Ramos (cell line): ENCODE measurements around the gene SDHAF2.
"Not testable (repeated sequence)": the region's sequence is repeated elsewhere in the genome, so short reads cannot be mapped to it uniquely, and the experiment has no call there.

ENCODE experiments used
- in situ Hi-C: fragments of 300-500 bp; cut with MboI; formaldehyde crosslinking; loops from one replicate; pipeline ENCODE4 v1.14.3; 2022; ENCODE audit warnings: low sequenced_read_pairs; ENCODE audit not compliant: unreplicated experiment

Gene SDHAF2

DNA sequence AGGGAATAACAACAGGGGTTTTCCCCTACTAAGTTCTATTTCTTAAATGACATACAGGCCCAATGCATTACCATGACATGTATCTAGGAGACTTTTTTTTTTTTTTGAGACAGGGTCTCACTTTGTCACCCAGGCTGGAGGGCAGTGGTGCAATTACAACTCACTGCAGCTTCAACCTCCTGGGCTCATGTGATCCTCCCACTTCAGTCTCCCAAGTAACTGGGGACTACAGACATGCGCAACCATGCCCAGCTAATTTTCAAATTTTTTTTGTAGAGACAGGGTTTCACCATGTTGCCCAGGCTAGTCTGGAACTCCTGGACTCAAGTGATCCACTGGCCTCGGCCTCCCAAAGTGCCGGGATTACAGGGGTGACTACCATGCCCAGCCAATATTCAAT is 7.7 kb upstream of the SDHAF2 start:
- in situ Hi-C loops = no loop called here

DNA sequence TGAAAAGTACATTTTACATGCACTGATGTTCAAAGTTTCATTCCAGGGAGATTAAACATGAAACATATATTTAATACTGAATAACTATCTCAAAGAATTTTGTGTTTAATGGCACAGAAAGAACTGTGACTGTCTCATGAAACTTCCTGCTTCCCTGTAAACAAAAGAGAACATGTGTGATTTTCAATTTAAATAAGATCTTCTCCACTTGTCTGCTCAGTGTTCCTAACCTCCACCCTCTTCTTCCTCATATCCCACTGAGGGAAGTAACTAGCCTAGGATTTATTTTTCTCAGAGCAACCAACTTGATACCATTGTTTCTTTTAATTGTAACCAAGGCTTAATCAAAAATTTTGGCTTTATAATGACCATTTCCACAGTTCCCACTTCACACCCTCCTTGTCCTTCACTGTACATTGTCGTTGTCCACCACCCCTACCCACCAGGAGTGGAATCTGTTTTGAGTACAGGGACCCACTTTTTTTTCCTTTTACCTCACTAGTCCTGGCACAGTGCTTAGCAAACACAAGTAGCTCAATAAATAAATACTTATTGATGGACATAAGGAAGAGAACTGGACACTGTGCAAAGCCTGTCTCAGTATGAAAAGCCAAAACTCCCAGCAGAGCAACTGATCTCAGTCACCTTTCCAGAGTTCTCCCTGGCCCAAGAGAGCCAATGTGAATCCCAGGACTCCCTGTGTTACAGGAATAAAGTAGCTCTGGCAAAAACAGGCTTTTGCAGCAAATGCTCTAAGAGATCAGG is 4.4 kb upstream of the SDHAF2 start:
- in situ Hi-C loops = no loop called here

DNA sequence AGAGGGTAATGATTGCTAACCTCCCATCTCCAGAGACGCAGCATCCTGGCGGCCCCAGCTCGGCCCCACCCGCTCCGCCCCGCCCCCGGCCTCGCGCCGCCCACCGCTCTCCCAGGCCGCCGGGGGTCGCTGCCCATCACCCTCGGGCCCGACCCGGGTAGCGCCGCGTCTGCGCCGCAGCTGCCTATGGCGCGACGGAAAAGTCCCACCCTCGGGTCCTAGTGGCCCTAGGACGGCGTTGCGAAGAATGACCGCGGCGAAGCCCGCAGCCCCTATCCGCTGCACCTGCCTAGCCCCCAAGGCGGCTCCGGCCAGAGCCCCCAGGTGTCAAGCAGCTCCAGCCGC is 606 bp upstream of the SDHAF2 start:
- in situ Hi-C loops = no loop called here

DNA sequence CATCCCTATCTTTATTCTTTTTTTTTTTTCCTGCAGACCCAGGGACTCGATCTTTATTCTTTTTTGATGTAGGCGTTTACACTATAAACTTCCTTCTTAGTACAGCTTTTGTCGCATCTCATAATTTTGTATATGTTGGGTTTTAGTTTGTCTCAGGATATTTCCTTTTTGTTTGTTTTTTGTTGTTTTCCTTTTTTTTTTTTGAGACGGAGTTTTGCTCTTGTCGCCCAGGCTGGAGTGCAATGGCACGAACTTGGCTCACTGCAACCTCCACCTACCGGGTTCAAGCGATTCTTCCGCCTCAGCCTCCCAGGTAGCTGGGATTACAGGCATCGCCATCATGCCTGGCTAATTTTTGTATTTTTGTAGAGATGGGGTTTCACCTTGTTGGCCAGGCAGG is 915 bp downstream of the SDHAF2 start:
- in situ Hi-C loops = not testable (repeated sequence)

DNA sequence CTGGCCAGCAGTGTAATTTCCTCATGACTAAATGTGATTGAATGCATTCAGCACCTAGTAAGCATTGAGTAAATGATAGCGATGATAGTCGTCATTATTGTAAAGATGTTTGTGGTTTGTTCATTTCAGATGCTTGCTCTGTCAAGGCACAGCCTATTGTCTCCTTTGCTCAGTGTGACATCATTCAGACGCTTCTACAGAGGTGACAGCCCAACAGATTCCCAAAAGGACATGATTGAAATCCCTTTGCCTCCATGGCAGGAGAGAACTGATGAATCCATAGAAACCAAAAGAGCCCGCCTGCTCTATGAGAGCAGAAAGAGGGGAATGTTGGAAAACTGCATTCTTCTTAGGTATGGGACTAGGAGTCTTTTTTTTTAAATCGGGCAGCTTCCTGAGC is 7.6 kb downstream of the SDHAF2 start:
- in situ Hi-C loops = no loop called here

DNA sequence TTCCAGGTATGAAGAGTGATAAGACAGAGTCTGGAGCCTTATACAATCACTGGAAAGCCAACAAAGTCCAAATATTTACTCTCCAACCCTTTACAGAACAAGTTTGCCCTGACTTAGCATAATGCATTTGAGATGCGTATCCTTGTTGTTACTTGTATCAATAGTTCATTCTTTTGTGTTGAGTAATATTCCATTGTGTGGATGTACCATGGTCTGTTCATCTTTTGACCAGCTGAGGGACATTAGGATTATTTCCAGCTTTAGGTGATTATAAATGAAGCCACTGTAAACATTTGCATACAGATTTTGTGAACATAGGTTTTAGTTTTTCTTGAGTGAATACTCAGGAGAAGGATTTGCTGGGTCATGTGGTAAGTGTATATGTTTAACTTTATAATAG is 9.7 kb downstream of the SDHAF2 start:
- in situ Hi-C loops = no loop called here

DNA sequence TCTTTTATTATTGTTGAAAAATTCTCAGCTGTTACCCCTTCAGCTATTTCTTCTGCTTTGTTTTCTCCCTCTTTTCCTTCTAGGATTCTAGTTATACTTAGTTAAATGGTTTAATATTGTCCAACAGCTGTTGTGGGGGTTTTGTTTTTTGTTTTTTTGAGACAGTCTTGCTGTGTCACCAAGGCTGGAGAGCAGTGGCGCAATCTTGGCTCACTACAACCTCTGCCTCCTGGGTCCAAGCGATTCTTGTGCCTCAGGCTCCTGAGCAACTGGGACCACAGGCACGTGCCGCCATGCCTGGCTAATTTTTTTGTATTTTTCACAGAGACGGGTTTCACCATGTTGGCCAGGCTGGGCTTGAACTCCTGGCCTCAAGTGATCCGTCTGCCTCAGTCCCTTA is 12.7 kb downstream of the SDHAF2 start:
- in situ Hi-C loops = no loop called here

DNA sequence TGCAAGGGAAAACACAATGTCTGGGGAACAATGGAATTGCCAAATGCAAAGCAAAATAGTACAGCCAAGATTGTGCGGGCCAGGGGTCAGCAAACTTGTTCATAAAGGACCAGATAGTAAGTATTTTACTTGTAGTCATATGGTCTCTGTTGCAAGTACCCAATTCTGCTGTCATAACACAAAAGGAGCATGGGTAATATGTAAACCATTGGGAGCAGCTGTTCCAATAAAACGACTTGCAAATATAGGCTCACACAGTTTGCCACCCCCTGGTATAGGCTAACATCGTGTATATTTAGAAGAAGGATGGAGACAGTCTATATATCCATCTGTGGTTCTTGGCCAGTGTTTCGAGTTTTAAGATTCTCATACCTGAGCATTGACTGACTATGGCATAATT is 15.6 kb downstream of the SDHAF2 start:
- in situ Hi-C loops = no loop called here

DNA sequence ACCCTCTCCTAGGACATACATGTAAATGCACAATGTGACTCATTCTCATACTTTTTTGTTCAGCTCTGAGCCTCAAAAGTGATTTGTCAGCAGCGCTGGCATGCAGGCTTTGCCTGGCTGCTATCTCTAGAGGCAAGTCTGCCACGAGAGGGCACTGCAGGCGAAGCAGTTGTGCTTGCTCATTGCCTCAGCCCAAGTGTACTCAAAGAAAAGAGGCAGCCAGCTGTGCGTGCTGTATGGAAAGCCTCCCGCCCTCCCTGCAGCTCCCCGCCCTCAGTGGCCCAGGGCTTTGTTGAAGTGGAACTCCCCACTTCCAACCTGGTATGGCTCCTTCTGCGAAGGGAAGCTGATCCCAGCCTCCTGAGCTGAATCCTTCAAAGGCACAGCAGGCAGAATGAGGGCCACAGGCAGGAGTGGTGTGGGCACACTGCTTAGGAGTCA is 16.3 kb downstream of the SDHAF2 start:
- in situ Hi-C loops = no loop called here

DNA sequence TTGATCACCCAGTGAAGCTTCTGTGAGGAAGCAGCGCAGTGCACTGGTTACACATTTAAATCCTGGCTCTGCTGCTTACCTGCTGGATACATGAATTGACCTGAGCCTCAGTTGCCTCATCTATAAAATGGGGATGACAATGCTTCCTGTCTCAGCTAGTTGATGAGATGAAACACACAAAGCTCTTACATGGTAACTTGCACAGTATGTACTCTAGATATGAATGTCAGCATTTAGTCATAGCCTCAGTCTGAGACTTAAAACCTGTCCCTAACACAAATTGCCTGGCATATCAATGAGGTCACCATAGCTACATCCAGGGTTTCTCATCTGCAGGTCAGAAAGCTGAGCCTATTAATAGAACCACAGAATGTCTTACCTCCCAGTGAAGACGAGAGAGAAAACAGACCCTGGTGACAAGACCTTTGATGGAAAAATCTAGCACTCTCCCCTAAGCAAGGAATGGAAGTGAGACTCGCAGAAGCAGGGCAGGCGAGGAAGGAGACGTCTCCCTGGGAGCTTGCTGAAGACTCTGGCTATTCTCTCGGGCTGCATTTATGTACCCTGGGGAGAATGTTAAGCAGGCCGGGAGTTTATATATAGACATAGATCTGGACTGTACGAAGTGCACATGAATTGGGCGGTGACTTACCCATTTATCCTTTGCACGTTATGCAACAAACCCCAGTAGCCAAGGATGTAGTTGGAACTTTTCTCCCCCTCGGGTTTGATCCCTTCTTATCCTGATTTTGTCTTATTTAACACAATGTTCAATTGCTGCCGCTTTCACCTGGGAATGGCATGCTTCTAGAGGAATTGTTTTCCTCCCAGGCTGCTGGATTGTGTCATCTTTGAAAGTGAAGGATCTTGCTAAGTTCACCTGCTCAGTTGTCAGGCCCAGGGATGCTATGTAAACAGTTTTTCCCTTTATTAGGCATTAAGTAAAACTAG is 18.0 kb downstream of the SDHAF2 start:
- in situ Hi-C loops = no loop called here

DNA sequence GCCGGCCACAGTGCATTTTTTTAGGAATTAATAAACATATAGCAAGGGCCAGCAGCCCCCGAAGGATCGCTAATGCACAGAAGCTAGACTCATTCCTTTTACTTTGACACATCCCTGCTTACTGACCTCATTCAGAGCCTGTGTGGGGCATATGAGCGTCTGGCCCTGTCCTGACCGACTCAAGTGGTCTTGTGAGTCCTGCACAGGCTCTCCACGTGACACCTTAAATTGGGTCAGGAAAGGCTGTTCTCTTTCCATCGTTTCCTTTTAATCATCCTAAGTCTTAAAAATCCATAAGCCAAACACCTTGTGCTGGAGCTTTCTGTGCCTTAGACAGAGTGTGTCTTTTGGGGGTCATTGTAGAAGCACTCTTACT is 18.6 kb downstream of the SDHAF2 start:
- in situ Hi-C loops = no loop called here

DNA sequence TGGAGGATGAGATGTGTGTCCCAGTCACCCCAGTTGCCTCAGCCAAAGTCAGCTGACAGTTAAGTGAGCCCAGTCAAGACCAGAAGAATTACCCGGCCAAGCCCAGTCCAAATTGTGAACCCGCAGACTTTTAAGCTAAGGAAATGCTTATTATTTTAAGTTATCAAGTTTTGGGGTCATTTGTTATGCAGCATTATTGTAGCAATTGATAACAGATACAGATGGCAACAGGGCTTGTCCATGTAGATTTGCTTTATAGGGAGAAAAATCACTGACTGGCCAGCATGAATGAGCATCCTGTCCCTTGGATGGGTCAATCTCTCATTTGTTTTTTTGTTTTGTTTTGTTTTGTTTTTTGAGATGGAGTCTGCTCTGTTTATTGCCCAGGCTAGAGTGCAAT is 22.9 kb downstream of the SDHAF2 start:
- in situ Hi-C loops = no loop called here

DNA sequence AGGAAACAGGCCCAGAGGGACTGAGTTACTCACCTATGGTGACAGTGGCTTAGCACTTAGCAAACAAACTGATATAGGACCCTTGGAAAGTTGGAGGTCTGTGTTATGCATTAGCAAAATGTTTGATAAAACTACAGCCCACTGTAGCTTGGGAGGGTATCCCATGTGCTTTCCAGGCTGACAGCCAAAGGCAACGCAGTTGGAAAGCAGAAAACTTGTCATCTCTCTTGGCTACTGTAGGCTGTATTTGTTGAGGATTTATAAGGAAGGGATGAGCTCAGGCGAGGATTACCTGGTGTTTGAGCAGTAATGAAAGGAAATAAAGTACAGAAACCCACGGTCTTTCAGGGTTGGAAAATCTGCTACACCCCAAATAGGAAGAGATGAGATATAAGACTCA is 23.8 kb downstream of the SDHAF2 start:
- in situ Hi-C loops = no loop called here

DNA sequence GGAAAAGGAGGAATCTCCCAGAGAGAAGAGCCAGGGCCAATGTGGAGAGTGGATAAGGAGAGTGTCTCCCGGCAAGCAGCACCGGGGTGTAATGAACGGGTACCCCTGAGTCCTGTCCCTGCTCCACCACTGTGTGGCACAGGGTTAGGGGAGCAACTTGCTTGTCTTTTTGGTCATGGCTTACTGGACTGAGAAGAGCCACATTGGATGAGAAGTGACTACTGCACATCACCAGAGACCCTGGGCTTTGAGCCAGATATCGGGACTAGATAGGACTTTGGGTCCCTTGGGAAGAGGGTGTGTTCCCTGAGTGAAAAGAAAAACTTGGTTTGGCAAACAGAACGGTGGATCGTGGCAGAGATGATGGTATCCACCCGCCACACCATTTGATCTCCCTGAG is 24.6 kb downstream of the SDHAF2 start:
- in situ Hi-C loops = no loop called here

DNA sequence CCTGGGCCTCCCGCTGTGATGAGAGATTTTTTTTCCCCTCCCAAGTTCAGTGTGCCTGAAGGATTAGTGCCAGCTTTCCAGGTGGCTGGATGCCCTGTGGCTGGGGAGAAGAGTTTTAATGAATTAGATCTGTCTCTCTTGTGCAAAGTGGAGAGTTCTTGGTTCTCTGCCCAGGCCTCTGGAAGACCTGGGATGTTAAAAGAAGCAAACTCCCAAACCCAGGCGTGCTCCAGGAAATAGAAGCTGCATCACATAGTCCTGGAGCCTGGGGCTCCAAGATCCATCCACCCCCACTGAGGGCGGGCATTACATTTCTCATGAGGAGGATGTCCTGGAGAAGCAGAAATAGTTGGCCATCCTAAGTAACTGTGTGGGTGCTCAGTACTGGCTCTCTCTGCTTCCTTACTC is 30.6 kb downstream of the SDHAF2 start:
- in situ Hi-C loops = no loop called here

DNA sequence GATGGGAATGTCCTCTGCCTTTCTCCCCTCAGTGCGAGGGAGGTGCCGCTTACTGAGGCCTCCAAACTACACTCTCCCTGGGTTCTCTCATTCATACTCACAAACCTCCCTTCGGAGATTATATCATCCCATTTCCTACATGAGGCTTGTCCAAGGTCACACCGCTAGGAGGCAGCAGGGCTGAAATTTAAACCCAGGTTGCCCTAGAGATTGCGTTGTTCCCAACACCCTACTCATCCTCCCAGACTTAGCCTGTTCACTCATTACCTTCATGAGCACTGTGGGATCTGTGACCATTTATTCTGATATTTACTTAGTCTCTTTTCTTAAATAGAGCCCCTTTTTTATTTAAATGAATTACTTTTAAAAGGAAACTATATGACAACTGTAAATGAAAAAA is 31.1 kb downstream of the SDHAF2 start:
- in situ Hi-C loops = no loop called here

DNA sequence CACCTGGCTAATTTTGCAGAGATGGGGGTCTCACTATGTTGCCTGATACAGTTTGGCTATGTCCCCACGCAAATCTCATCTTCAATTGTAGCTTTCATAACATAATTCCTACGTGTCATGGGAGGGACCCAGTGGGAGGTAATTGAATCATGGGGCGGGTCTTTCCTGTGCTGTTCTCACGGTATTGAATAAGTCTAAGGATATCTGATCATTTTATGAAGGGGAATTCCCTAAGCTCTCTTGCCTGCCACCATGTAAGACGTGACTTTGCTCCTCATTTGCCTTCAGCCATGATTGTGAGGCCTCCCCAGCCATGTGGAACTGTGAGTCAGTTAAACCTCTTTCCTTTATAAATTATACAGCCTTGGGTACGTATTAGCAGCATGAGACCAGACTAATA is 37.7 kb downstream of the SDHAF2 start:
- in situ Hi-C loops = not testable (repeated sequence)

DNA sequence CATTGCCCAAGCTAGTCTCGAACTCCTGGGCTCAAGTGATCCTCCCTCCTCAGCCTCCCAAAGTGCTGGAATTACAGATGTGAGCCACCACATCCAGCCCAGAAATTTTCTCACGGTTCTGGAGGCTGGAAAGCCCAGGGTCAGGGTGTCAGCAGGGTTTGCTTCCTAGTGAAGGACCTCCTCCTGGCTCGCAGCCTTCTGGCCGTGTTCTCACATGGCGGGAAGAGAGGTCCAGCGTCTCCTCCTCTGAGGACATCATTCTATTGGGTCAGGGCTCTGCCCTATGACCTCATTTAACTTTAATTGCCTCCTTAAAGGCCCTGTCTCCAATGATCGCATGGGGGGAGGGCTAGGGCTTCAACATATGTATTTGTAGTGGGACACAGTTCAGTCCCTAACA is 38.1 kb downstream of the SDHAF2 start:
- in situ Hi-C loops = no loop called here

DNA sequence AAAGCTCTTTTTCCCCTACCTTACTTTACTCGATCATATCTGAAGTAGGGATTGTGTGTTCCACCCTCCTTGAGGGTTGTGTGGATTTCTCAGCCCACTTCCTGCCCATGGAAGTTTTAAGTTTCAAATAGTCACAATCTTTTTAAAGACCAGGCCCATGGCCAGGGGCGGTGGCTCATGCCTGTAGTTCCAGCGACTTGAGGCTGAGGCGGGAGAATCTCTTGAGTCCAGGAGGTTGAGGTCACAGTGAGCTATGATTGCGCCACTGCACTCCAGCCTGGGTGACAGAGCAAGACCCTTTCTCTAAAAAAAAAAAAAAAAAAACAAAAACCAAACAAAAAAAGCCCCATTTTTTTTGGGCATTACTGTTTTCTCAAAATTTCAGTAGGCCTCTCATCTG is 42.4 kb downstream of the SDHAF2 start:
- in situ Hi-C loops = no loop called here

DNA sequence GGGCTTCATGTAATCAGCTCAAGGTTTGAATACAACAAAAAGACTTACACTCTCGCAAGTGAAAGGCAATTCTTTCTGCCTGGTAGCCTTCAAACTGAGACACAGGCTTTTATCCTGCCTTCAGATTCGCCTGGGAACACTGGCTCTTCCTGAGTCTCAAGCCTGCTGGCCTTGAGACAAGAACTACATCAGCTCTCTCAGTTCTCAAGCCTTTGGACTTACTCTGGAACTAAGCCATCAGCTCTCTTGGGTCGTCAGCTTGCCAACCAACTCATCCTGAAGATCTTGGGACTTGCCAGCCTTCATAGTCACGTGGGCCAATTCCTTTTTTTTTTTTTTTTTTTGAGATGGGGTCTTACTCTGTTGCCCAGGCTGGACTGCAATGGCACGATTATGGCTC is 42.9 kb downstream of the SDHAF2 start:
- in situ Hi-C loops = no loop called here

DNA sequence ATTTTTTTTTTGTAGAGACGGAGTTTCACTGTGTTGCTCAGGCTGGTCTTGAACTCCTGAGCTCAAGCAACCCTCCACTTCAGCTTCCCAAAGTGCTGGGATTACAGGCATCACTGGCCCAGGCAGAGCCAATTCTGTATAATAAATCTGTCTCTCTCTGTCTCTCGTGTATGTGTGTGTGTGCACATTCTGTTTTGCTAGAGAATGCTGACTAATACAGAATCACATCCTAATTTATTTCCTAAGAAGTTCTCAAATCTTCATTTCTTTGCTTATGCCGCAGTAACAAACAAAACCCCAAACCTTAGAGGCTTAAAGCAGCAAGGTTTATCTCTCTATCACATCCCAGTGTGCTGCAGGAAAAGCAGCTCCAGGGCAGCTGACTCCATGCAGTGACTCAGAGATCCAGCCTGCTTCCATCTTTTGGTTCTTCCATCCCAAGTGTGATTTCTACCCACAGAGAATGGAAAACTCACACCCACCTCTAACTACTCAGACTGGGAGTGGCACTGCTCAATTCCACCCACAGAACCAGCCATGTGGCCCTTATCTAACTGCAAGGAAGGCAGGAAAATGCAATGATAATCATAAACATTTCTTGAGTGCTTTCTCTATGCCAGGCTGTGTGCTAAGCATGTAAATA is 43.6 kb downstream of the SDHAF2 start:
- in situ Hi-C loops = no loop called here
